ENCODE data around the gene RIIAD1. TPM values are rescaled to one million over a fixed set of nuclear protein-coding genes. Genes with fewer than 3 reads are reported as not detected.

The RIIAD1 gene
- total and polyA plus RNA-seq, 8 donors: 0.39 to 4.0 (median 1.7) TPM; not detected in 1

DNA sequence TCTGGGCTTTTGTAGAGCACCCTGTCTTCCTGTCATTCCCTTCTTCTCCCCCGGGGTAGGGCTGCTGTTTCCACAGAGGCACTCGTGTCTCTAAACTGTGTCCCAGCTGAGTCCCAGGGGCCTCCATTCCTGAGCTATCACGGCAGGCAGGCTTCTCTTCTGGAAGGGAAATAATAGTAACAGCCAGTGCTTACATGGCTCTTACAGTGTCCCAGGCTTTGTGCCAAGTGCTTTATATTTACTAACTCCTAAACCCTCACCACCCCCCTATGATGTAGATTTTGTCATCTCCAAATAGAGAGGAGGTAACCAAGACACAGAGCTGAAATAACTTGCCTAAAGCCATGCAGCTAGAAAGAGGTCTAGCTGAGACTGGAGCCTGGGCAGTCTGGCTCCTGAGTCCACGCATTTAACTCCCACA lies 3.3 kb upstream of the RIIAD1 start:
- ATAC-seq: no peak
- peaks cover 14 to 22% of the 10 kb centered on the region in 2 donors for H3K4me1 ChIP-seq
- no peak overlapping the region for H3K4me3 ChIP-seq
- peak in 1 of 4 donors; percentile 51 for DNase-seq
- H3K9me3 ChIP-seq: no peaks in the 10 kb centered on the region
- no peaks in the 10 kb centered on the region for H3K36me3 ChIP-seq
- TF ChIP-seq, protein P1, sequence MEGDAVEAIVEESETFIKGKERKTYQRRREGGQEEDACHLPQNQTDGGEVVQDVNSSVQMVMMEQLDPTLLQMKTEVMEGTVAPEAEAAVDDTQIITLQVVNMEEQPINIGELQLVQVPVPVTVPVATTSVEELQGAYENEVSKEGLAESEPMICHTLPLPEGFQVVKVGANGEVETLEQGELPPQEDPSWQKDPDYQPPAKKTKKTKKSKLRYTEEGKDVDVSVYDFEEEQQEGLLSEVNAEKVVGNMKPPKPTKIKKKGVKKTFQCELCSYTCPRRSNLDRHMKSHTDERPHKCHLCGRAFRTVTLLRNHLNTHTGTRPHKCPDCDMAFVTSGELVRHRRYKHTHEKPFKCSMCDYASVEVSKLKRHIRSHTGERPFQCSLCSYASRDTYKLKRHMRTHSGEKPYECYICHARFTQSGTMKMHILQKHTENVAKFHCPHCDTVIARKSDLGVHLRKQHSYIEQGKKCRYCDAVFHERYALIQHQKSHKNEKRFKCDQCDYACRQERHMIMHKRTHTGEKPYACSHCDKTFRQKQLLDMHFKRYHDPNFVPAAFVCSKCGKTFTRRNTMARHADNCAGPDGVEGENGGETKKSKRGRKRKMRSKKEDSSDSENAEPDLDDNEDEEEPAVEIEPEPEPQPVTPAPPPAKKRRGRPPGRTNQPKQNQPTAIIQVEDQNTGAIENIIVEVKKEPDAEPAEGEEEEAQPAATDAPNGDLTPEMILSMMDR (IDR thresholded peaks at IDR 0.05): no peak
- intact Hi-C loops (cut with DNase I): no loop called here
- peaks cover 17 to 92% of the 10 kb centered on the region in 2 donors for H3K27me3 ChIP-seq
- H3K27ac ChIP-seq: no peak overlapping the region

DNA sequence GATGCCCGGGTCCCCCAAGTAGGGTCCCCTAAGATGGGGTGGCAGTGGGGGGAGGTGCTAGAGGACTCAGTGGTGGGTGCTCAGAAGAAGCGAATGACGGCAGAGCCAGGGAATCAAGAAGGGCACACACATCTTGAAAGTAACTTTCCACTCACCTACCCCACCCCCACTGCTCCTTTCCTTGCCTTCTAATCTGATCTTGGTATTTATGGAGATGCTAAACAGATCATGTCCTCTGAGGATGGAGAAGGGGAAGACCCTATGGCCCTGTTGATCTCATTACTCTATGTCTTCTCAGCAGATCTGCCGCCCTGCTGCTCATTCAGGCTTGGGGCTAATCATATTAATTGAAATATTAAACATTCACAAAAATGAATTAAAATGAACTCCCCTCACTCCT lies 2.7 kb upstream of the RIIAD1 start:
- Histone ChIP-seq H3K36me3 (no peaks in the 10 kb centered on the region), H3K9me3 (no peaks in the 10 kb centered on the region), H3K4me3 (no peak overlapping the region), H3K27ac (no peak overlapping the region), H3K27me3 (peaks cover 17 to 98% of the 10 kb centered on the region in 2 donors), H3K4me1 (peaks cover 14 to 22% of the 10 kb centered on the region in 2 donors)
- intact Hi-C loops (cut with DNase I): no loop called here
- TF ChIP-seq, protein P1 (IDR thresholded peaks at IDR 0.05): no peak
- DNase-seq (no peak), ATAC-seq (no peak)

DNA sequence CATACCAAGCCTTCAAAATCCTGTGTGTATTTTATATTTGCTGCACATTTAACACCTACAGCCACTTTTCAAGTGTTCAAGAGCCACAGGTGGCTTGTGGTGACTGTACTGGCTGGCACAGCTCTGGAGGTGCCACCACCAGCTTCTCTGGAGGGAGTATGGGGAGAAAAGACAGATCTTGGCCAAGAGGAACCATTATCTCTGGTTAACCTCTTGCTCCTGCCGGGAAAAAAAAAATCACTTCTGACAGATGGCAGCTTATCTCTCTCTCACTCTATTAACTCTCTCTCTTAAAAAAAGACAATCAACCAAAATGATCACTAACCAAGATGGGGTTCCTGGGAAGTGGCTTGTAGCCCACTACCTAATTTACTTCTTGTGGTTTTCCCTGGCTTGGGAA lies 1.2 kb upstream of the RIIAD1 start:
- Histone ChIP-seq H3K9me3 (no peaks in the 10 kb centered on the region), H3K27ac (peak overlapping the region in 1 of 2 donors; percentile 50), H3K27me3 (peaks cover 17 to 94% of the 10 kb centered on the region in 2 donors), H3K4me1 (peaks cover 14 to 22% of the 10 kb centered on the region in 2 donors), H3K4me3 (no peak overlapping the region), H3K36me3 (no peaks in the 10 kb centered on the region)
- no peak for ATAC-seq
- TF ChIP-seq, protein P1 (IDR thresholded peaks at IDR 0.05): no peak
- intact Hi-C loops (cut with DNase I): no loop called here
- DNase-seq: no peak

DNA sequence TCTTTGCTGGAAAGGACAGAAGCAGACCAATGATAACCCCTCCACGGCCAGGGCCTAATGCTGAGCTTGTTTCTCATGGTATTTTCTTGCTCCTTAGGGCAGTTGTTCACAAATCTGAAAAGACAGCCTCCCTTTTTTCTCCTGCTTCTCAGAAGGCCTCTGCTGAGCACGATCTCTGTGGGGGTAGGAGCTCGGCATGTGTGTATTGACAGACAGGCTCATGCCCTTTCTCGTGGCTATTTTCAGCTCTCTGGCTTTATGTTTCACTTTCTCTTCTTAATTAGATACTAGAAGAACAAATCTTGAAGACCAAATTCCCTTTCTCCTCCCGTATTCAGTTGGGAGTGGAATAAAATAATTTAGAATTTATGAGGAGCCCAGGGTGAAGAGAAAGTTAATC lies 768 bp upstream of the RIIAD1 start:
- H3K4me3 ChIP-seq: peak overlapping the region in 1 of 2 donors; percentile 48
- no peaks in the 10 kb centered on the region for H3K36me3 ChIP-seq
- intact Hi-C loops (cut with DNase I): no loop called here
- TF ChIP-seq, protein P1 (IDR thresholded peaks at IDR 0.05): no peak
- peaks cover 14 to 22% of the 10 kb centered on the region in 2 donors for H3K4me1 ChIP-seq
- peaks cover 16 to 93% of the 10 kb centered on the region in 2 donors for H3K27me3 ChIP-seq
- ATAC-seq (peak; percentile 60), DNase-seq (no peak)
- peak overlapping the region; percentile 50 to 64 for H3K27ac ChIP-seq
- H3K9me3 ChIP-seq: no peaks in the 10 kb centered on the region

DNA sequence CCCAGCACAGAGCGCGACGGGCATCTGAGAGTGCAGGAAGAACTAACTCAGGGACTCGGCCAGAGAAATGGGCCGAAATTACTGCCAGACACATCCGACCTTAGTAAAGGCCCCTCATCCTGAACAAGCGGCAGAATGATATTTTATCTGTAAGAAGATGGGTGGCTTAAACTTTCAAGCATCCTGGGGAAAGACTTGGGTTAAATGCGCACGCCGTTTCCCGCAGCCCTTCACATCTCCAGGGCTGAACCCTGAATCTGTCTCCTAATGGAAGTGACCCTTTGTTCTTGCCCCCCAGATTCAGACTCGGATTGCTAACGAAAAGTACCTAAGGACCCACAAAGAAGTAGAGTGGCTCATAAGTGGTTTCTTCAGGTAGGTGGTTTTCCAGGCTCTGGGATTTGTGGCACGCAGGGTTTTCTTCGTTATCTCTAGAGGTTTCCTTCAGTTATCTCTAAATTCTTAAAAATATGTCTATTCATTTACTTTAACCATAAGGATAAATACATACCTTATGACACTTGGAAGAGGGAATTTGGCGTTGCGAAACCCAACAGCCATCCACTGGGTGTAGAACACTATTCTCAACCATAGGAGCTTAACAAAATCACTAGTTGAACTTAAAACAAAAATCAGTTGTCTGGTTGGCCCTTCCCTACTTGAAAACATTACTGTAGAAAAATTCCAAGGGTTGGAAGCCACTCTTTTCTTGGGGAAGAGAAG lies 627 bp downstream of the RIIAD1 start:
- intact Hi-C loops (cut with DNase I): no loop called here
- ATAC-seq: no peak
- H3K27me3 ChIP-seq: peaks cover 4 to 89% of the 10 kb centered on the region in 2 donors
- no peak for DNase-seq
- no peak overlapping the region for H3K27ac ChIP-seq
- H3K9me3 ChIP-seq: no peaks in the 10 kb centered on the region
- TF ChIP-seq, protein P1 (IDR thresholded peaks at IDR 0.05): no peak
- H3K36me3 ChIP-seq: no peaks in the 10 kb centered on the region
- peak overlapping the region; percentile 31 to 48 for H3K4me3 ChIP-seq
- peaks cover 14 to 22% of the 10 kb centered on the region in 2 donors for H3K4me1 ChIP-seq
